Kidney (tissue), 14 donors: ENCODE measurements around the gene PHF12. TPM values are rescaled to one million over a fixed set of nuclear protein-coding genes. Genes with fewer than 3 reads are reported as not detected.

Source experiments
- DNase-seq, 5 donors: peaks; one replicate each; pipeline ENCODE4 v3.0.0-alpha.2; 2013 to 2020
- FAIRE-seq: peaks from 2 replicates; lab custom pipeline; 2012; peaks lifted over from hg19 to GRCh38; lab: Jason Lieb, UNC
- H3K27ac ChIP-seq, 2 donors: one replicate each; pipeline ENCODE4 v1.7.0; 2013; ENCODE audit warnings: low read depth in 2 of 2, low read length in 2 of 2, inconsistent platforms in 1 of 2
- H3K27me3 ChIP-seq: one replicate; pipeline ENCODE4 v1.7.1; 2013; ENCODE audit warnings: low read length, inconsistent platforms; ENCODE audit not compliant: control insufficient read depth, insufficient read depth
- H3K36me3 ChIP-seq, 3 donors: one replicate each; pipeline versions ENCODE4 v1.7.0 to v1.7.1; 2013; ENCODE audit warnings: low read length in 3 of 3, control low read depth in 1 of 3, inconsistent platforms in 1 of 3; ENCODE audit not compliant: insufficient read depth in 3 of 3, control insufficient read depth in 2 of 3
- H3K4me1 ChIP-seq, 3 donors: one replicate each; pipeline versions ENCODE4 v1.7.0 to v1.7.1; 2013; ENCODE audit warnings: low read length in 3 of 3, inconsistent platforms in 1 of 3, low read depth in 1 of 3; ENCODE audit not compliant: control insufficient read depth in 2 of 3, insufficient read depth in 2 of 3
- H3K4me3 ChIP-seq, 3 donors: one replicate each; pipeline versions ENCODE4 v1.7.0 to v1.8.1; 2013; ENCODE audit warnings: low read length in 3 of 3, control low read depth in 1 of 3, inconsistent platforms in 1 of 3
- H3K9ac ChIP-seq, 3 donors: one replicate each; pipeline versions ENCODE4 v1.7.0 to v1.7.1; 2013; ENCODE audit warnings: low read length in 3 of 3, control low read depth in 1 of 3, inconsistent platforms in 1 of 3
- H3K9me3 ChIP-seq, 3 donors: one replicate each; pipeline versions ENCODE4 v1.7.0 to v1.7.1; 2013; ENCODE audit warnings: low read length in 3 of 3, control low read depth in 1 of 3, inconsistent platforms in 1 of 3; ENCODE audit not compliant: control insufficient read depth in 2 of 3, insufficient read depth in 1 of 3
- intact Hi-C: fragments of 100-400 bp; cut with DNase I; formaldehyde crosslinking; loops from one replicate; pipeline ENCODE4 v1.11.1; 2022
- polyA plus RNA-seq: library from polyadenylated mRNA; stranded (reverse); fragments of 350-450 nt; fragmentation: Illumina TruSeq; extraction: RNeasy Lipid Tissue Mini Kit (QIAGEN cat#74804); gene quantifications from one replicate; pipeline ENCODE4 v1.2.3, GENCODE V29; 2014; ENCODE audit warnings: low read depth, low replicate concordance; ENCODE audit not compliant: insufficient read depth
- total RNA-seq: library from RNA; stranded (reverse); fragmentation: NEBNext Ultra II Directional; extraction: Animal tissue kit (Norgen Biotek cat#: 25700); gene quantifications from one replicate; pipeline ENCODE4 v1.2.1, GENCODE V29; 2021
- TF ChIP-seq, protein P1 (sequence below): IDR thresholded peaks from 3 replicates; pipeline ENCODE4 v1.5.1; 2012; ENCODE audit warnings: mild to moderate bottlenecking, moderate library complexity, borderline replicate concordance; ENCODE audit not compliant: insufficient read depth; ENCODE audit errors: extremely low read depth
- donor health status: control.
- donor health status: control.
- donor health status: control.
- donor health status: control.
- donor health status: control.
- donor health status: DM: yes; HTN: yes; CAD: no.
- donor health status: Normal renal cell carcinoma (clear cell type).

Gene PHF12
- total and polyA plus RNA-seq, 2 donors from 2014 or later: 8.8 to 50.4 TPM

GRCh38 chr17:28959471-28959871 lies 8.2 kb upstream of the PHF12 start:
- Histone ChIP-seq H3K27ac (no peak overlapping the region), H3K4me3 (no peak overlapping the region), H3K4me1 (no peaks in the 10 kb centered on the region), H3K27me3 (no peaks in the 10 kb centered on the region), H3K9me3 (no peaks in the 10 kb centered on the region), H3K9ac (no peak overlapping the region), H3K36me3 (no peaks in the 10 kb centered on the region)
- FAIRE-seq: no peak
- DNase-seq: no peak
- TF ChIP-seq, protein P1, sequence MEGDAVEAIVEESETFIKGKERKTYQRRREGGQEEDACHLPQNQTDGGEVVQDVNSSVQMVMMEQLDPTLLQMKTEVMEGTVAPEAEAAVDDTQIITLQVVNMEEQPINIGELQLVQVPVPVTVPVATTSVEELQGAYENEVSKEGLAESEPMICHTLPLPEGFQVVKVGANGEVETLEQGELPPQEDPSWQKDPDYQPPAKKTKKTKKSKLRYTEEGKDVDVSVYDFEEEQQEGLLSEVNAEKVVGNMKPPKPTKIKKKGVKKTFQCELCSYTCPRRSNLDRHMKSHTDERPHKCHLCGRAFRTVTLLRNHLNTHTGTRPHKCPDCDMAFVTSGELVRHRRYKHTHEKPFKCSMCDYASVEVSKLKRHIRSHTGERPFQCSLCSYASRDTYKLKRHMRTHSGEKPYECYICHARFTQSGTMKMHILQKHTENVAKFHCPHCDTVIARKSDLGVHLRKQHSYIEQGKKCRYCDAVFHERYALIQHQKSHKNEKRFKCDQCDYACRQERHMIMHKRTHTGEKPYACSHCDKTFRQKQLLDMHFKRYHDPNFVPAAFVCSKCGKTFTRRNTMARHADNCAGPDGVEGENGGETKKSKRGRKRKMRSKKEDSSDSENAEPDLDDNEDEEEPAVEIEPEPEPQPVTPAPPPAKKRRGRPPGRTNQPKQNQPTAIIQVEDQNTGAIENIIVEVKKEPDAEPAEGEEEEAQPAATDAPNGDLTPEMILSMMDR: no peak
- intact Hi-C loops: loop anchor here (5.0 kb wide), 1 partner anchor 158 kb away; no protein-coding TSS in a partner anchor

DNA sequence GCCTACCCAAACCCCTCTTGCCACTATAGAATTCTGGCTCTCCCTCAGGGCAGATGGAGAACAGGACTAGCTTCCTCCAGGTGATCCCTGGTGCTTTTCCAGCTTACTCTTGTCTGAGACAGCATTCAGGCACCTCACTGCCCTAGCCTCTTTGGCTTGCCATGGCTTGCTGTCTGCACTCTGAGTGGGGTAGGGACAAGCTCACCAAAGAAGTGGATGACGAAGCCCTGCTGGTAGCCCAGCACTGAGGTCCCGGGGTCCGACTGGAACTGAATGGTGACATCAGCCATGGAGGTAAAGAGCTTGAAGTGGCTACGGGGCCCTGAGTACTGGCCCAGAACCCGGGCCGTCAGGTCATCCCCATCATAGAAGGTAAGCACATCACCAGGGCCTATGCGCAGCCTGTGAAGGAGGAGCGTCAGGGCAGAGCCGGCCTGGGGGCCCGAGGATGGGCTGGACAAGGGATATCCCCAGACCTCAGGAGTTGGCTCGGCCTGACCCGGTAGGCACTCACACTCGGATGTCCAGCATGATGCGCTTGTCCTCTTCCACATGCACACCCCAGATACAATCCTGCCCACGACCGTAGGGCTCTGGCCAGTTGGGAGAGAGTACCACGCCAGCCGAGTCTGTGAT lies 7.6 kb upstream of the PHF12 start:
- no peak for FAIRE-seq

DNA sequence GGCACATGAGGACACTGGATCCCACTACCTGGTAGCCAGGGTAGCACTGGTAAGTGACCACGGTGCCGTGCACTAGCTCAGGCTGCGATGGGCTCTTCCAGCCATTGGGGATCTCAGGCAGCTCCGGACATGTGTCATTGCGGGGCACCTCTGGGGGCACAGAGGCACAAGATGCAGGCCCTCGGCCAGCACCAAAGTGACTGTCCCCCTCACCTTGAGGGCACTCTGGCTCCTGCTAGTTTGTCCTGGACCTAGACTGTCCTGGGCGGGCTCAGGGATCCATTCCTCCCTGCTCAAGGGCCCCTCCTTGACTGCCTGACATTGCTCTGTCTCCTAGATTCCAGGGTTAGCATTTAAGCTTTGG lies 6.7 kb upstream of the PHF12 start:
- H3K4me3 ChIP-seq: no peak overlapping the region
- H3K27me3 ChIP-seq: no peaks in the 10 kb centered on the region
- no peak overlapping the region for H3K27ac ChIP-seq
- FAIRE-seq (no peak), DNase-seq (no peak)
- TF ChIP-seq, protein P1: no peak
- no peaks in the 10 kb centered on the region for H3K36me3 ChIP-seq
- no peaks in the 10 kb centered on the region for H3K9me3 ChIP-seq
- H3K9ac ChIP-seq: no peak overlapping the region
- intact Hi-C loops: loop anchor here (5.0 kb wide), 1 partner anchor 159 kb away; no protein-coding TSS in a partner anchor
- H3K4me1 ChIP-seq: peaks cover 0 to 7% (median 3%) of the 10 kb centered on the region in 3 donors

More for the DNA sequence above, 7.6 kb upstream of the PHF12 start:
- no peak for DNase-seq
- TF ChIP-seq, protein P1: no peak
- H3K9ac ChIP-seq: no peak overlapping the region
- H3K27ac ChIP-seq: no peak overlapping the region
- no peaks in the 10 kb centered on the region for H3K36me3 ChIP-seq
- intact Hi-C loops: loop anchor here (5.0 kb wide), 1 partner anchor 158 kb away; no protein-coding TSS in a partner anchor
- H3K9me3 ChIP-seq: no peaks in the 10 kb centered on the region
- no peak overlapping the region for H3K4me3 ChIP-seq
- H3K4me1 ChIP-seq: no peaks in the 10 kb centered on the region
- no peaks in the 10 kb centered on the region for H3K27me3 ChIP-seq
